HG03575 (cell line): ENCODE data around the gene SLC5A2.
"Not testable (repeated sequence)": the region's sequence is repeated elsewhere in the genome, so short reads cannot be mapped to it uniquely, and the experiment has no call there.

Experiments used
- ATAC-seq: cut with Tn5 transposase; IDR thresholded peaks from one replicate; pipeline ENCODE4 v1.9.1; 2021; ENCODE audit not compliant: unreplicated experiment, insufficient number of reproducible peaks, low FRiP score; ENCODE audit errors: extremely low read depth

The SLC5A2 gene

DNA sequence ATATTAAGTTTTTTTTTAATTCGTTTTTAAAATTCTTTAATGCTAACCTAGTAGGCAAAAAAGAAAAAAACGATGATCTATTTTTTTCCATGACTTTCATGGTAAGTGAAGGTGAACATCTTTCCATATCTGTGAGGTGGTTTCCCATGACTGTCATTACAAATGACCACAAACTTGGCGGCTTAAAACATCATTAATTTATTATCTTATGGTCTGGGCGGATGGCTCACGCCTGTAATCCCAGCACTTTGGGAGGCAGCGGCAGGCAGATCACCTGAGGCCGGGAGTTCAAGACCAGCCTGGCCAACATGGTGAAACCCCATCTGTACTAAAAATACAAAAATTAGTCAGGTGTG lies 55.3 kb downstream of the SLC5A2 start:
- ATAC-seq: not testable (repeated sequence)

GRCh38 chr16:31539762-31540161 lies 56.8 kb downstream of the SLC5A2 start:
- not testable (repeated sequence) for ATAC-seq
